Large intestine (tissue), 3 donors: Measurements from ENCODE around the gene ENAH. TPM values are rescaled to one million over a fixed set of nuclear protein-coding genes. Genes with fewer than 3 reads are reported as not detected.
"Not testable (repeated sequence)": the region's sequence is repeated elsewhere in the genome, so short reads cannot be mapped to it uniquely, and the experiment has no call there.

Source experiments
- DNase-seq, 2 donors: peaks; one replicate each; pipeline versions ENCODE4 v3.0.0 to v3.0.0-alpha.2; 2013
- H3K27ac ChIP-seq: one replicate; pipeline ENCODE4 v1.5.1; 2013; ENCODE audit warnings: low read length
- H3K27me3 ChIP-seq: 2 replicates; pipeline ENCODE4 v1.6.1; 2013; ENCODE audit warnings: low read length; ENCODE audit not compliant: control insufficient read depth, insufficient read depth
- H3K36me3 ChIP-seq: 2 replicates; pipeline ENCODE4 v1.6.1; 2013; ENCODE audit warnings: low read length; ENCODE audit not compliant: control insufficient read depth, insufficient read depth
- H3K4me1 ChIP-seq: one replicate; pipeline ENCODE4 v1.6.1; 2013; ENCODE audit warnings: low read length; ENCODE audit not compliant: control insufficient read depth, insufficient read depth
- H3K4me3 ChIP-seq: one replicate; pipeline ENCODE4 v1.5.1; 2013; ENCODE audit warnings: low read length
- H3K9me3 ChIP-seq: one replicate; pipeline ENCODE4 v1.6.1; 2013; ENCODE audit warnings: mild to moderate bottlenecking, low read depth, low read length, moderate library complexity; ENCODE audit not compliant: control insufficient read depth
- WGBS: methylation state at CpG from one replicate; pipeline ENCODE4 v1.1.5; 2013; ENCODE audit warnings: low lambda C conversion rate; ENCODE audit not compliant: insufficient coverage; 5-methylcytosine and 5-hydroxymethylcytosine counted together
- polyA plus RNA-seq: library from polyadenylated mRNA; unstranded; fragments of 120-200 nt; gene quantifications from one replicate; pipeline ENCODE4 v1.2.1, GENCODE V29; 2013

The ENAH gene
- polyA plus RNA-seq, 1 donor: 44.4 TPM

DNA sequence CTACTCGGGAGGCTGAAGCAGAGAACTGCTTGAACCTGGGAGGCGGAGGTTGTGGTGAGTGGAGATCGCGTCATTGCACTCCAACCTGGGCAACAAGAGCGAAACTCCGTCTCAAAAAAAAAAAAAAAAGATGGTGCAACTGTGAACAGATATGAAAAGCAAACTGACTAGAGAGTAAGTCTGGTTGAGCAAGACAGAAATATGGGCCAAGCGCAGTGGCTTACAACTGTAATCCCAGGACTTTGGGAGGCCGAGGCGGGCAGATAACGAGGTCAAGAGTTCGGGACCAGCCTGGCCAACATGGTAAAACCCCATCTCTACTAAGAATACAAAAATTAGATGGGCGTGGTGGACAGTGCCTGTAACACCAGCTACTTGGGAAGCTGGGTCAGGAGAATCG is 24.1 kb downstream of the ENAH start:
- not testable (repeated sequence) for H3K4me3 ChIP-seq, H3K36me3 ChIP-seq, H3K9me3 ChIP-seq, DNase-seq, H3K27me3 ChIP-seq, H3K27ac ChIP-seq
- H3K4me1 ChIP-seq: peaks cover 16% of the 10 kb centered on the region
- 100% methylated on average over 2 of the region's 13 CpGs for WGBS

DNA sequence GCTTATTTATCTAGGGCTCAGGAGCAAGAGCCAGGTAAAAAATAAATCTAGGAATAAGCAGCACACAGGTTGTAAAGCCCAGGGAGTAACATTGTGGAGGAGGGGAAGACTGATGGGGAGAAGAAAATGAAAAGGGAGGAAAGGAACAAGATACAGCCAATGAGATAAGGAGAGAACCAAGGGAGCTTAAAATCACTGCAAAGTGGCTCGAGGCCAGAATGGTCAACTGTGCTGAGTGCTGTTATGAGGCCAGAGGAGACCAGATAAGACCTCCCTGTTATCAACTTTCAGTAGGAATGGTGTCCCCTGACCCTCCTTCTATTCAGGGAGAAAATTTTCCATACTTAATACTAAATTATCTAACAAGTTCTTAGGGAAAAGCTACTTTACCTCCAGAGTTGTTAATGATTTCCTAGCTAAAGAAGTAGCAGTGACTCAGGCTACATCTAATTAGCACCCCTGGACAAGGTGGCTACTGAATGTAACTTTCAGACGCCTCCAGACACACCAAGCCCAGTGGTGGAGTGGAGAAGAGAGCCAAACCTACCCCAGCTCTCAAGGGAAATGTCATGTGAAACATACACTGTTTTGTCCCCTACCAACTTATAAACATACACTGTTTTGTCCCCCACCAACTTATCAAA is 25.5 kb downstream of the ENAH start:
- no CpG with 5 or more reads among the region's 2 CpGs for WGBS
- Histone ChIP-seq H3K27me3 (no peaks in the 10 kb centered on the region), H3K27ac (no peak overlapping the region), H3K36me3 (no peaks in the 10 kb centered on the region), H3K9me3 (no peaks in the 10 kb centered on the region), H3K4me1 (peaks cover 16% of the 10 kb centered on the region), H3K4me3 (no peak overlapping the region)
- DNase-seq: peak in 1 of 2 donors; percentile 43

DNA sequence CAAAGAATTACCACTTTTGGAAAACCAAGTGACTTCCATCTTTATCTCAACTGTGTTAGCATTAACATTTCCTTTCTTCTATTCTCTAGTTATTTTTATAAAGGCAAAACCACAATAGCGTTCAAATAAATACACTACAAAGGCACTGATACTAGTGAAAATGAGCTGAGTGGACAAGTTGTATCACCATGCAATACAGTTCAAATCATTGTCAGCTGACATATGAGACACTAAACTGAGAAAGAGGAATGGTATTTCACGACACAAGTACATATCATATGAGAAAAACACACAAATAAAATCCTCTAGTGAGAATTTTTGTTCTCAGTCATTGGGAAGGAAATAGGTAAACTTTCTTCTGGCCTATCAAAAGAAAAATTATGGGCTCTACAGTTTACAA is 26.2 kb downstream of the ENAH start:
- no peaks in the 10 kb centered on the region for H3K36me3 ChIP-seq
- no CpG with 5 or more reads among the region's 2 CpGs for WGBS
- no peak for DNase-seq
- no peak overlapping the region for H3K27ac ChIP-seq
- H3K9me3 ChIP-seq: no peaks in the 10 kb centered on the region
- H3K4me3 ChIP-seq: no peak overlapping the region
- H3K27me3 ChIP-seq: no peaks in the 10 kb centered on the region
- H3K4me1 ChIP-seq: peaks cover 16% of the 10 kb centered on the region

DNA sequence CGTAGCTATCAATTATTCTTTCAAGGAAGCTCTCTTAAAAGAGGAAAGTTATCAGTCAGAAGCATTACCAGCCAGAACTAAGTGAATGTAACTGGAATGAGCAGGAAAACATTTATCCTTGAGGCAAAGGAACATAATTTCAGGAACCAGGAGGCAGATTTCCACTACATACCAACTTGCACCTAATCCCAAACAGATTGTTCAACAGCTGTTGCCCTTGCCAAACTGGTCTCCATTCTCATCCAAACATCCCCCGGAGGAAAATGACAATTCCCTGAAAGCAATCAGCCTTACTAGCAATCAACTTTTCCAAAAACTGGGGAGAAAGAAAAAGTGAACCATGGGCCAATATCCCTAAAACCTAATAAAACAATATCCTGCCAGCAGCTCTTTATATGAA is 35.0 kb downstream of the ENAH start:
- Histone ChIP-seq H3K27me3 (no peaks in the 10 kb centered on the region), H3K4me1 (peaks cover 4% of the 10 kb centered on the region), H3K4me3 (no peak overlapping the region), H3K36me3 (no peaks in the 10 kb centered on the region), H3K27ac (peak overlapping the region; percentile 33), H3K9me3 (peaks cover 6% of the 10 kb centered on the region)
- DNase-seq: no peak
- WGBS: 93% methylated on average over 2 of the region's 2 CpGs

DNA sequence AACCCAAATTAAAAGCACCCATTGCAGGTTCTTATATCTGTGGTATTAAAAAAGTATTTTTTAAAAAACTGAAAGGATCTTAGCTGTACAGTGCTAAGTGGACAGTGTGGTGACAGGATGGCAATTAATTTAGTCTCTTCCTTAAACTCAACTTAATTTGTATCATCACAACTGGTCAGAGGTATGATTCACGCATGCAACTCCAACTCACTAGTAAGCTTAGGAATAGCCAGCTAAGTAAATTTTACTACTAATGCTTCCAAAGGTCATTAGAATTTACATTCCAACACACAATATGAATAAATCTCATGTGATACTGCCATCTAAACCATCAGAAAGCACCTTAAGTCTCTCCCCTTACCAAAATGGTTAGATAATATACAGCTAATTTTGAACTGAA is 35.4 kb downstream of the ENAH start:
- WGBS: no CpG with 5 or more reads among the region's 1 CpG
- Histone ChIP-seq H3K4me3 (no peak overlapping the region), H3K27ac (peak overlapping the region; percentile 33), H3K27me3 (no peaks in the 10 kb centered on the region), H3K36me3 (no peaks in the 10 kb centered on the region), H3K9me3 (peaks cover 6% of the 10 kb centered on the region), H3K4me1 (peaks cover 4% of the 10 kb centered on the region)
- DNase-seq: peak; percentile 26 to 66

DNA sequence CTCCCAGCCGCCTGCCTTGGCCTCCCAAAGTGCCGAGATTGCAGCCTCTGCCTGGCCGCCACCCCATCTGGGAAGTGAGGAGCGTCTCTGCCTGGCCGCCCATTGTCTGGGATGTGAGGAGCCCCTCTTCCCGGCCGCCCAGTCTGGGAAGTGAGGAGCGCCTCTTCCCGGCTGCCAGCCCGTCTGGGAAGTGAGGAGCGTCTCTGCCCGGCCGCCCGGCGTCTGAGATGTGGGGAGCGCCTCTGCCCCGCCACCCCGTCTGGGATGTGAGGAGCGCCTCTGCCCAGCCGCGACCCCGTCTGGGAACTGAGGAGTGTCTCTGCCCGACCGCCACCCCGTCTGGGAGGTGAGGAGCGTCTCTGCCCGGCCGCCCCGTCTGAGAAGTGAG is 37.5 kb downstream of the ENAH start:
- not testable (repeated sequence) for H3K27ac ChIP-seq, H3K36me3 ChIP-seq, H3K4me1 ChIP-seq, DNase-seq, H3K27me3 ChIP-seq, H3K4me3 ChIP-seq, H3K9me3 ChIP-seq
- WGBS: no CpG with 5 or more reads among the region's 29 CpGs

DNA sequence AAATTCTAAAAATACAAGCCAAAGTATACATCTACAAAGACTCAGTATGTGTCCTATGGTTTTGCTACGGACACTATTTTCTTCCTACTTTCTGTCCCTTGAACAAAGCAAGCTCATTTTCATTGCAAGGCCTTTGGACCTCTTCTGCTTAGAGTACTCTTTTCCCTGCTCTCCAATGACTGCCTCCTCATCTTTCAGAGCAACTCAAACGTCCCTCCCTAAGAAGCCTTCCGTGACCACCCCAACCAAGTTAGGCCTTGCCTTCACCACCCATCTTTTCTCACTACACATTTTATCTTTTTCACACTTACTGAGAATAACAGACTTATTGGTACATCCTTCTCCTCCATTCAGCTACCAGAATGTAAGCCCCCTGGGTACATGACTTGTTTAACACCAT is 39.9 kb downstream of the ENAH start:
- no peak overlapping the region for H3K27ac ChIP-seq
- peaks cover 4% of the 10 kb centered on the region for H3K4me1 ChIP-seq
- peaks cover 6% of the 10 kb centered on the region for H3K9me3 ChIP-seq
- no peak for DNase-seq
- H3K36me3 ChIP-seq: no peaks in the 10 kb centered on the region
- WGBS: 57% methylated on average over 1 of the region's 3 CpGs
- no peaks in the 10 kb centered on the region for H3K27me3 ChIP-seq
- no peak overlapping the region for H3K4me3 ChIP-seq

DNA sequence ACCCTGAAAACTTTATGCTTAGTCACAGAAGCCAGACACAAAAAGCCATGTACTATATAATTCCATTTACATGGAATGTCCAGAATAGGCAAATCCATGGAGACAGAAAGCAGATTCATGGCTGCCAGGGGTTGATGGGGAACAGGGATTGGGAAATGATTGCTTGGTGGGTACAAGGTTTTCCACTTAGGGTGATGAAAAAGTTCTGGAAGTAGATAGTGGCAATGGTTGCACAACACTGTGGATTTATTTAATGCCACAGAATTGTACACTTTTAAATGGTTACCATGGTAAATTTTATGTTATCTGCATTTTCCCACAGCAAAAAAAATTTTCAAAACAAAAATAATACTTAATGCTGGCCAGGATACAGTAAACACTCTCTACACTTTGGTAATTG is 40.6 kb downstream of the ENAH start:
- DNase-seq: no peak
- no peaks in the 10 kb centered on the region for H3K36me3 ChIP-seq
- peaks cover 6% of the 10 kb centered on the region for H3K9me3 ChIP-seq
- H3K27me3 ChIP-seq: no peaks in the 10 kb centered on the region
- no peak overlapping the region for H3K27ac ChIP-seq
- peaks cover 2% of the 10 kb centered on the region for H3K4me1 ChIP-seq
- no peak overlapping the region for H3K4me3 ChIP-seq

DNA sequence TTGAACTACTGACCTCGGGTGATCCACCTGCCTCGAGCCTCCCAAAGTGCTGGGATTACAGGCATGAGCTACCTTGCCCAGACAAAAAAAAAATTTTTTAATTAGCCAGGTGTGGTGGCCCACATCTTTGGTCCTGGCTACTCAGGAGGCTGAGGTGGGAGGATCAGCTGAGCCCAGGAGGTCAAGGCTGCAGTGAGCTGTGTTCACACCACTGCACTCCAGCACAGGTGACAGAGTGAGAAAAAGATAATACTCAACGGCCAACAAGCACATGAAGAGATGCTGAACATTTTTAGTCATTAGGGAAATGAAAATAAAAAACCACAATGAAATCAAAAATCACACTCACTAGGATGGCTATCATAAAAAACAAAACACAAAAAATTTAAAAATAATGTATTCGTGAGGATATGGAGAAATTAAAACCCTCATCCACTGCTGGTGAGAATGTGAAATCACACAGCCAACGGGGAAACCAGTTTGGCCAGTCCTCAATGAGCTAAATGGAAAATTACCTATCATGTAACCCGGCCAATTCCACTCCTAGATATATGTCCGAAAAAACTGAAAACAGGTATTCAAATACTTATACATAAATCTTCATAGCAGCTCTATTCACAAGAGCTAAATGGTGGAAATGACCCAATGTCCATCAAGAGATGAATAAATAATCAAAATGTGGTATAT is 41.2 kb downstream of the ENAH start:
- no peak for DNase-seq
- 100% methylated on average over 1 of the region's 7 CpGs for WGBS

DNA sequence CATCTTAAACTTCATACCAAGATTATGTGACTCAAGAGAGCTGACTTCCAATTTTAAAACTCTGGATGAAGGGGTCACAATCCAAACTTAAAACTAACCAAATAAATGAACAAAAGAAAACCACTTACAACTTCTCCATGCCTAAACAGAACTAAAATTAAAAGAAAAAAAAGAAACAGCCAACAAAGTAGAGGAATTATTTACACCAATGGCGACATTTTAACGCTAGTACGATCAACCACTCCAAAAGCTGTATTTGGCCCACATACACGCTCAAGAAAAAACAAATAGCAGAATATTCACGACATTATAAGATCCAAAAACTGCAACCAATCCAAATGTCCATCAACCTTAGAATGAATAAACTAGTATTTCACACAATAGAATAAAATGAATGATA is 42.4 kb downstream of the ENAH start:
- WGBS: 93% methylated on average over 3 of the region's 5 CpGs
- no peaks in the 10 kb centered on the region for H3K36me3 ChIP-seq
- no peaks in the 10 kb centered on the region for H3K27me3 ChIP-seq
- H3K9me3 ChIP-seq: peaks cover 6% of the 10 kb centered on the region
- H3K4me1 ChIP-seq: no peaks in the 10 kb centered on the region
- DNase-seq: no peak
- no peak overlapping the region for H3K4me3 ChIP-seq
- H3K27ac ChIP-seq: no peak overlapping the region

More for the DNA sequence above, 41.2 kb downstream of the ENAH start:
- H3K4me1 ChIP-seq: no peaks in the 10 kb centered on the region
- no peaks in the 10 kb centered on the region for H3K27me3 ChIP-seq
- H3K4me3 ChIP-seq: no peak overlapping the region
- H3K36me3 ChIP-seq: no peaks in the 10 kb centered on the region
- peaks cover 6% of the 10 kb centered on the region for H3K9me3 ChIP-seq
- no peak overlapping the region for H3K27ac ChIP-seq
